Measurements from ENCODE around the gene ATP10A.

ATP10A gene

GRCh38 chr15:25887870-25888269 lies 24.7 kb upstream of the ATP10A start:
- Histone ChIP-seq H3K79me2 (no peaks in the 10 kb centered on the region), H3K27ac (no peak overlapping the region), H3K9ac (no peak overlapping the region), H3K4me1 (peaks cover 13% of the 10 kb centered on the region), H3K36me3 (ENCODE audit: control insufficient read depth, insufficient read depth, low read length) (no peaks in the 10 kb centered on the region), H3K27me3 (ENCODE audit: control insufficient read depth, insufficient read depth, low read length) (no peaks in the 10 kb centered on the region), H3K4me2 (ENCODE audit: low read length) (no peak overlapping the region), H3K9me3 (ENCODE audit: control insufficient read depth, low read length) (no peaks in the 10 kb centered on the region), H3K4me3 (ENCODE audit: low read depth, low read length) (no peak overlapping the region), H2AFZ (no peak overlapping the region)
- no peak for TF ChIP-seq CTCF (IDR thresholded peaks at IDR 0.05)

GRCh38 chr15:25886498-25887140 lies 23.5 kb upstream of the ATP10A start:
- H3K4me1 ChIP-seq = peaks cover 9% of the 10 kb centered on the region
- no peaks in the 10 kb centered on the region for H3K27me3 ChIP-seq (ENCODE audit: control insufficient read depth, insufficient read depth, low read length)
- no peak overlapping the region for H3K9ac ChIP-seq
- no peaks in the 10 kb centered on the region for H3K79me2 ChIP-seq
- no peak for TF ChIP-seq CTCF (IDR thresholded peaks at IDR 0.05)
- peak overlapping the region; percentile 18 for H3K4me2 ChIP-seq (ENCODE audit: low read length)
- H3K4me3 ChIP-seq (ENCODE audit: low read depth, low read length) = no peak overlapping the region
- H3K27ac ChIP-seq = peak overlapping the region; percentile 82
- H2AFZ ChIP-seq = peak overlapping the region; percentile 50
- no peaks in the 10 kb centered on the region for H3K9me3 ChIP-seq (ENCODE audit: control insufficient read depth, low read length)
- H3K36me3 ChIP-seq (ENCODE audit: control insufficient read depth, insufficient read depth, low read length) = no peaks in the 10 kb centered on the region

- no peak overlapping the region for H3K4me3 ChIP-seq (ENCODE audit: low read depth, low read length)
- H3K9ac ChIP-seq = no peak overlapping the region
- H3K27ac ChIP-seq = peak overlapping the region; percentile 68
- H3K4me2 ChIP-seq (ENCODE audit: low read length) = no peak overlapping the region
- TF ChIP-seq CTCF (IDR thresholded peaks at IDR 0.05) = no peak
- no peaks in the 10 kb centered on the region for H3K9me3 ChIP-seq (ENCODE audit: control insufficient read depth, low read length)
- H2AFZ ChIP-seq = no peak overlapping the region
- no peaks in the 10 kb centered on the region for H3K27me3 ChIP-seq (ENCODE audit: control insufficient read depth, insufficient read depth, low read length)
- H3K36me3 ChIP-seq (ENCODE audit: control insufficient read depth, insufficient read depth, low read length) = no peaks in the 10 kb centered on the region
- H3K4me1 ChIP-seq = peaks cover 7% of the 10 kb centered on the region
- no peaks in the 10 kb centered on the region for H3K79me2 ChIP-seq
These were observed 21.2 kb upstream of the ATP10A start for GRCh38 chr15:25884370-25884769.

- no peak overlapping the region for H3K4me3 ChIP-seq (ENCODE audit: low read depth, low read length)
- H3K9me3 ChIP-seq (ENCODE audit: control insufficient read depth, low read length) = no peaks in the 10 kb centered on the region
- TF ChIP-seq CTCF (IDR thresholded peaks at IDR 0.05) = no peak
- no peaks in the 10 kb centered on the region for H3K27me3 ChIP-seq (ENCODE audit: control insufficient read depth, insufficient read depth, low read length)
- peaks cover 7% of the 10 kb centered on the region for H3K4me1 ChIP-seq
- no peak overlapping the region for H3K9ac ChIP-seq
- H2AFZ ChIP-seq = no peak overlapping the region
- H3K79me2 ChIP-seq = no peaks in the 10 kb centered on the region
- H3K27ac ChIP-seq = peak overlapping the region; percentile 68
- H3K4me2 ChIP-seq (ENCODE audit: low read length) = no peak overlapping the region
- H3K36me3 ChIP-seq (ENCODE audit: control insufficient read depth, insufficient read depth, low read length) = no peaks in the 10 kb centered on the region
These were observed 20.5 kb upstream of the ATP10A start for GRCh38 chr15:25883463-25884259.
